DMS79 treated with DMSO at 0.1 percent for 48 hours (cell line): ENCODE data around the gene RETREG1.
"Not testable (repeated sequence)": the region's sequence is repeated elsewhere in the genome, so short reads cannot be mapped to it uniquely, and the experiment has no call there.

Source experiments
- DNase-seq: peaks from one replicate; lab custom pipeline; 2025; lab: John Stamatoyannopoulos, UW

RETREG1 gene

GRCh38 chr5:16617274-16617968 is 624 bp upstream of the RETREG1 start:
- no peak for DNase-seq

GRCh38 chr5:16615741-16616535 is 859 bp downstream of the RETREG1 start:
- DNase-seq: no peak

GRCh38 chr5:16612007-16612406 is 4.8 kb downstream of the RETREG1 start:
- no peak for DNase-seq

- DNase-seq: not testable (repeated sequence)
Measured at GRCh38 chr5:16610896-16611295, 5.9 kb downstream of the RETREG1 start.

DNA sequence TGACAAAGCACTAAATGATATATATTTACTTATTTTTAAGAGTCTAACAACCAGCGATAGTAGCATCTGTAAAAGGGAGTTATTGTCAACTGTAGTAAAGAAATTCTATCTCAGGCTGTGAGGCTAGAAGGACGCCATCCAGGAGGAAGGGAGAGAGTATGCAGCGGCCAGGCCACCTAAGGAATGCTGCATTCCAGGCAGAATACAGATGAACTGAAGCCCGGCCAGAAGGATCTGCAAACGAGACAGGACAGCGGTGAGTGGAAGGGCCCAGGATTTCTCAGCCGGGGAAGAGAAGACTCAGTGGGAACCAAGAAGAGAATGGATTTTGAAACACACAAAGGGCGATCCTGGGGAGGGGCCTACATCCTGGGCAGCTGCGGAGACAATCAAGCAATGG is 7.4 kb downstream of the RETREG1 start:
- DNase-seq: no peak

GRCh38 chr5:16606628-16607027 is 10.2 kb downstream of the RETREG1 start:
- no peak for DNase-seq

GRCh38 chr5:16603701-16604100 is 13.1 kb downstream of the RETREG1 start:
- no peak for DNase-seq

- DNase-seq: no peak
Measured at GRCh38 chr5:16603295-16603694, 13.5 kb downstream of the RETREG1 start.

DNA sequence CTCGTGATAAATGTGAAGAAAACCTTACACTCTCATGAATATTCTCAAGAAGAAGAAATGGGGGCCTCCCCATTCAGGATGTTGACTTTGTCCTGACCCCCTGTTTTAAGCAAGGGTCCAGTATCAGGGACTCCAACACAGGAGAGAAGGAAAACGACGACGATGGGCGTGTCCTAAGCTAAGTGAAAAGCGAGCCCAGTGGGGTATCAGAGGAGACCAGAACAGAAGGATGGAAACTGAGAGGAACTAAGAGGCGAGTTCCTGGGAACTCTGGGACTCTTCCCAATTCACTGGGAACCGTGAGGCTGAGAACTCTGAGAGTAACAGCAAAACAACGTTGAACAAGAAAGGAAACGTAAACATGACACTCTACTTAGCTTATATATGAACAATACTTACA is 14.6 kb downstream of the RETREG1 start:
- no peak for DNase-seq

- DNase-seq: no peak
Measured at GRCh38 chr5:16600946-16601345, 15.9 kb downstream of the RETREG1 start.

DNA sequence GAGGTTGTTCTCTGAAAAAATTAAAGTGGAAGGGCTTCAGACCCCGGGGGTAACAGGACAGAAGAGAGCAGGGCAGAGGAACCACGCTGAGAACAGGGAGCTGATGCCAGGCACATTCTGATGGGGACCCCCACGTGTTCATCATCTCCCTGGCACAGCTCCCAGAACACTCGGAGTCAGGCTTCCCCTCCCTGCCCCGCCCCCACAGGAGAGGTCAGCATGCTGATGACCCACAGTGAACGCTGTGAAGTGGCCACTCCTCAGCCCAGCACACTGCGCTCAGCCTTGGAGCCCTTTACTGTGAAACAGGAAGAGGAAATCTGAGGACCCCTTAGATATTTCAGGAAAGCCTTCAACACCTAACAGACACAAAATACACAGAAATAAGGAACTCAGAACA is 16.4 kb downstream of the RETREG1 start:
- DNase-seq: peak; percentile 11

DNA sequence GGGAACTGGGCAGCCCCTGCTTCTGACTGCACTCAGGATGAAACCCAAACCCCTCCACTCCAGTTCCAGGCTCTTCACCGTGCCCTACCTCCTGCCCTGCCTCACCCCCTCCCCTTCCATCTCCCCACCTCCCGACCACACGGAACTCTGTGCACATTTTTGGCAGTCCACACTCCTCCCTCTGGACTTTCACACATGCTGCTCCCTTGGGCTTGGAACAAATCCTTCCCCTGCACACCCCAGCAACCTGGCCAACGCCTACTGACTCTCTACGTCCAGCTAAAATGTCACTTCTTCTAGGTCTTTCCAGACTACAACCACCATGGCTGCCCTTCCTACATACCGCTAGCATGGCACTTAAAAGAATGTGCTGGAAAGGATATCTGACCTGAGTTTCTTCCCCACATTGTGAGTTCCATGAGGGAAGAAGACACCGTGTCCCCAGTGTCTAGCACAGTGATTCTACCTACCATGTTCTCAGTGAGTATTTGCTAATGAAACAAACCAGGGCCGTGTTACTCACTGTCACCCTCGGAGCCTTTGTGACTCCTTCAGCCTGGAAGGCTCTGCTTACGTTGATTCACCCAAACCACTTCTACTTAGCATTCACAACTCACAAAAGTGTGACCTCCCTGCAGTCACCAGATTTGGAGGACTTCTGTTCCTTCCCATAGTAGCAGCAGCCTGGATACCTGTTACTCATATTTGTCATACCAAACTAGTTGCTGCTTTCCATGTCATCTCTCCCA is 18.7 kb downstream of the RETREG1 start:
- no peak for DNase-seq

DNA sequence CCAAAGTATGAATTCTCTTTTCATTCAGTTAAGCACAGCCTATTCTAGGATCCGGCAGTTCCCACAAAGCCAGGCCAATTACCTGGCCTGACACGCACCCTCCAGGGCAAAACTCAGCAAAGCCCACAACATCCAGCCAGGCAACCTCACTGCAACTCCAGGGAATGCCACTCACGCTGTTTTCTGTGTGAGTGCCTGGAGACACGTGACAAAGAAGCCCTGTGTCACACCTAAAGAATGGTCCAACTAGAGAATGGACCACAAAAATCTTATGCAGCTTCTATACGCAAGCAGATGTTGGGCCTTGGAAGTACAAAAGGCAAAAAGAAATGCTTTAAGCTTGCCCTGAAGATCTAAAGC is 20.2 kb downstream of the RETREG1 start:
- DNase-seq: no peak

DNA sequence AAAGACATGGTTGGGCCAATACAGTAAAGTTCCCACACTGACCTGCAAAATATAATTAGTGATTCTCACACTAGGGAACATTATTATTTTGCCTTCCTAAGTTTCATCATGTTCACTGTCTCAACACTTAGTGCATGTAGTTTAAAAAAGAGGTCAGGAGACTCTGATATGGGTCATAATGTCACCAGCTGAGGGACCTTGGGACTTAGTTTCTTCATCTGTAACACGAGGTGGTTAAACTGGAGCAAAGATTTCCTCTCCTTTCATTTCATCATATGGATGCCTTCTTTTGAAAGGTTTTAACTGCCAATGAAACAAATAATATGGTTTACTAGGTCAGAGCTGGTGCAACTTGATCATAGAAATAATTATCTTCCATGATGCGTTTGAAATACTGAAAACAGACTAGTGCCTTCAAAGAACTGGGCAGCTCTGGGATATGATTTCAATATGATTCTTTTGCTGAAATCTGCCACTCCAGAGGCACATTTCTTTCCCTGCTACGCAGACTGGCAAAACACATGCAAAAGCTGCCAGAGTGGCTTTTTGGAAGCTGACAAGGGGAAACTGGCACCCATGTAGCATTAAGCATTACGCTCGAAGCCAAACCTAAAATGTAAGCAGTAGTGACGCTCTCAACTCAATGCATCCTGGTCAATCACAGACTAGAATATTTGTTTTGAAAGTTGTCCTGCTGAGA is 20.8 kb downstream of the RETREG1 start:
- no peak for DNase-seq

DNA sequence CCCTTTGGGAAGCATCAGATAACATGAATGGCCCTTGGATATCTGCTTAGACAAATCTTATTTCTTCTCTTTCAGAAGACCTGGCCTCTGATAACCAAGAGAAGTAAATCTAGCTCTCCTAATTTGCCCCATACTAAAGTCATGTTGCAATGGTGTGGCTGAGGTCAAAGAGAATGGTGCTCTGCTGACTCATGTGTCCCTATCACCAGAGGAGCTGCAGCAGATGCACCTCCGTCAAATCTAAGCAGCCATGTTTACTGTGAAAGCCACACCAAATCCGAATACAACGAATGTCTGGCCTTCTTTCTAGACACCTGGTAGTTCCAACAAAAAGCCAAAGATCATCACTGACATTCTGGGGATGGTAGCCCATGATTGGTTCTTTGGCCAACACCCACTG is 23.2 kb downstream of the RETREG1 start:
- no peak for DNase-seq

GRCh38 chr5:16593013-16593412 is 23.8 kb downstream of the RETREG1 start:
- DNase-seq: no peak

DNA sequence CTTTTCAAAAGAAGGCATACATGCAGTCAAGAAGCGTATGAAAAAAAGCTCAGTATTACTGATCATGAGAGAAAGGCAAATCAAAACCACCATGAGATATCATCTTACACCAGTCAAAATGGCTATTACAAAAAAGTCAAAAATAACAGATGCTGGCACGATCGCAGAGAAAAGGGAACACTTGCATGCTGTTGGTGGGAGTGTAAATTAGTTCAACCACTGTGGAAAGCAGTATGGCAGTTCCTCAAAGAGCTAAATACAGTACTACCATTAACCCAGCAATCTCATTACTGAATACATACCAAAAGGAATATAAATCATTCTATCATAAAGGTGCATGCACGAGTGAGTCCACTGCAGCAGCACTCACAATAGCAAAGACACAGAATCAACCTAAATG is 24.5 kb downstream of the RETREG1 start:
- DNase-seq: no peak

GRCh38 chr5:16590685-16591084 is 26.1 kb downstream of the RETREG1 start:
- DNase-seq: no peak

DNA sequence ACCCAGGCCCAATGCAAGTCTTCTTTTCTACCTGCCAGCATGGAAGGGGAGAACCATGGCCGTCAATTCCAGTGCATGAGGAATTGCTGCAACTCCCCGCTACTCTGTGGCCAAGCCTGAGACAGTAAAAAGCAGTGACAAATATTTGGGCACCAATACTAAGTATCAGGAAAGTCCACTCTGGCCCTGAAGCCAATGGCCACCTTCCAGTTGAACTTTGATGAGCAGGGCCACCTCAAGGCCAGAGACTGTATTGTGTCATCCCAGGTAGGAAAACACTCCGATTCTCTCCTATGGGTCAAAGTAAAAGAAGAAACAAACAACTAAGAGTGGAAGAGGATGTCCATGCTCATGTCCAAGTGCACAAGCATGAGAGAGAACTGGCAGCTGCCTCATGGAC is 27.1 kb downstream of the RETREG1 start:
- no peak for DNase-seq

- DNase-seq: no peak
Measured at GRCh38 chr5:16588434-16589214, 28.2 kb downstream of the RETREG1 start.

DNA sequence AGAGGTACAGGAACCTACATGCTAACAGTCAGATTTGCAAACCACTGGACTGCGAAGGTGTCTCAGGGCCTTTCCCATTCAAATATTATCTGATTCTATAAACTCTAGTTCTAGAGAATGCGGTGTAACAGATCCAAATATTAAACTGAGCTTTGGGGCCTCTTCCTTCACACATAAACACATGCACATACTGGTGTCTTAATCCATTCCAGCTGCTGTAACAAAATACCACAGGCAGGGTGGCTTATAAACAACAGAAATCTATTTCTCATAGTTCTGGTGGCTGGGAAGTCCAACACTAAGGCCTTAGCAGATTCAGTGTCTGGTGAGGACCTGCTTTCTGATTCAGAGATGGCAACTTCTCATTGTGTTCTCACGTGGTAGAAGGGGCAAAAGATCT is 30.2 kb downstream of the RETREG1 start:
- no peak for DNase-seq
